Measurements from ENCODE around the gene CADM2. TPM values are rescaled to one million over a fixed set of nuclear protein-coding genes. Genes with fewer than 3 reads are reported as not detected.

The CADM2 gene
- total RNA-seq, 1 donor from 2014 or later: 4.4 TPM

- no peaks in the 10 kb centered on the region for H3K27me3 Mint-ChIP-seq
- TF ChIP-seq CTCF (IDR thresholded peaks at IDR 0.05; ENCODE audit: unreplicated experiment): no peak
- peak overlapping the region; percentile 9 for H3K27ac Mint-ChIP-seq
- peaks cover 3% of the 10 kb centered on the region for H3K9me3 Mint-ChIP-seq (ENCODE audit: low read depth)
- no peaks in the 10 kb centered on the region for H3K4me1 Mint-ChIP-seq (ENCODE audit: low read depth)
- H3K36me3 Mint-ChIP-seq (ENCODE audit: insufficient read depth): no peaks in the 10 kb centered on the region
- H3K4me3 Mint-ChIP-seq (ENCODE audit: low read depth): no peak overlapping the region
- no peak for DNase-seq (ENCODE audit: low spot score, unreplicated experiment)
Observed at GRCh38 chr3:85652360-85652759, 693.6 kb downstream of the CADM2 start.

- Mint-ChIP-seq H3K27ac (no peak overlapping the region), H3K4me1 (ENCODE audit: low read depth) (peaks cover 9% of the 10 kb centered on the region), H3K9me3 (ENCODE audit: low read depth) (no peaks in the 10 kb centered on the region), H3K4me3 (ENCODE audit: low read depth) (no peak overlapping the region), H3K36me3 (ENCODE audit: insufficient read depth) (no peaks in the 10 kb centered on the region), H3K27me3 (no peaks in the 10 kb centered on the region)
- no peak for DNase-seq (ENCODE audit: low spot score, unreplicated experiment)
- no peak for TF ChIP-seq CTCF (IDR thresholded peaks at IDR 0.05; ENCODE audit: unreplicated experiment)
Observed at GRCh38 chr3:85660451-85660850, 701.7 kb downstream of the CADM2 start.

- Mint-ChIP-seq H3K4me1 (ENCODE audit: low read depth) (peaks cover 9% of the 10 kb centered on the region), H3K27ac (no peak overlapping the region), H3K9me3 (ENCODE audit: low read depth) (no peaks in the 10 kb centered on the region), H3K4me3 (ENCODE audit: low read depth) (no peak overlapping the region), H3K27me3 (no peaks in the 10 kb centered on the region), H3K36me3 (ENCODE audit: insufficient read depth) (no peaks in the 10 kb centered on the region)
- TF ChIP-seq CTCF (IDR thresholded peaks at IDR 0.05; ENCODE audit: unreplicated experiment): no peak
- DNase-seq (ENCODE audit: low spot score, unreplicated experiment): no peak
Observed at GRCh38 chr3:85662462-85662861, 703.7 kb downstream of the CADM2 start.

GRCh38 chr3:85667744-85668143, 709.0 kb downstream of the CADM2 start:
- no peak for DNase-seq (ENCODE audit: low spot score, unreplicated experiment)
- Mint-ChIP-seq H3K4me3 (ENCODE audit: low read depth) (no peak overlapping the region), H3K27ac (no peak overlapping the region), H3K9me3 (ENCODE audit: low read depth) (peaks cover 9% of the 10 kb centered on the region), H3K36me3 (ENCODE audit: insufficient read depth) (no peaks in the 10 kb centered on the region), H3K27me3 (no peaks in the 10 kb centered on the region), H3K4me1 (ENCODE audit: low read depth) (peaks cover 1% of the 10 kb centered on the region)
- no peak for TF ChIP-seq CTCF (IDR thresholded peaks at IDR 0.05; ENCODE audit: unreplicated experiment)

- H3K4me1 Mint-ChIP-seq (ENCODE audit: low read depth): peaks cover 1% of the 10 kb centered on the region
- no peaks in the 10 kb centered on the region for H3K27me3 Mint-ChIP-seq
- no peaks in the 10 kb centered on the region for H3K36me3 Mint-ChIP-seq (ENCODE audit: insufficient read depth)
- H3K4me3 Mint-ChIP-seq (ENCODE audit: low read depth): no peak overlapping the region
- no peak for DNase-seq (ENCODE audit: low spot score, unreplicated experiment)
- H3K9me3 Mint-ChIP-seq (ENCODE audit: low read depth): peaks cover 9% of the 10 kb centered on the region
- no peak overlapping the region for H3K27ac Mint-ChIP-seq
- no peak for TF ChIP-seq CTCF (IDR thresholded peaks at IDR 0.05; ENCODE audit: unreplicated experiment)
Observed at GRCh38 chr3:85670634-85671205, 711.9 kb downstream of the CADM2 start.
